Activated CD4-positive, alpha-beta T cell treated with anti-CD3 and anti-CD28 coated beads for 36 hours (primary cell): Measurements from ENCODE around the gene RABGAP1. TPM values are rescaled to one million over a fixed set of nuclear protein-coding genes. Genes with fewer than 3 reads are reported as not detected.

Experiments used
- total RNA-seq, 2 experiments: library from RNA; stranded (reverse); gene quantifications; one replicate each; pipeline ENCODE4 v1.2.3, GENCODE V29; 2021

The RABGAP1 gene
- total RNA-seq, 2 experiments from 2014 or later: 24.3 to 27.2 TPM

Other genes with a start within 250 kb of the RABGAP1 start
- gene OR1L4, start 217.0 kb upstream of the RABGAP1 start, total RNA-seq: not detected
- not detected for gene OR1L6, start 198.7 kb upstream of the RABGAP1 start, total RNA-seq
- gene OR5C1, start 152.1 kb upstream of the RABGAP1 start, total RNA-seq: not detected
- gene OR1K1, start 140.9 kb upstream of the RABGAP1 start, total RNA-seq: not detected
- gene PDCL, start 112.4 kb upstream of the RABGAP1 start, total RNA-seq: 10 to 100 TPM; 18.4 to 18.8 TPM
- gene RC3H2, start 35.7 kb upstream of the RABGAP1 start, total RNA-seq: 10 to 100 TPM; 21.5 to 24.4 TPM
- gene ZBTB6, start 27.7 kb upstream of the RABGAP1 start, total RNA-seq: 1 to 10 TPM; 8.8 to 9.3 TPM
- 1 to 10 TPM; 6.0 TPM for gene ZBTB26, start 9.5 kb upstream of the RABGAP1 start, total RNA-seq
- gene GPR21, start 92.6 kb downstream of the RABGAP1 start, total RNA-seq: 1 to 10 TPM in 1 of 2 experiments, under 1 TPM in 1; 0.78 to 1.0 TPM